ENCODE data around the gene CBL.

GRCh38 chr11:119210050-119210449 is 3.9 kb downstream of the CBL start:
- TF ChIP-seq, protein P1, sequence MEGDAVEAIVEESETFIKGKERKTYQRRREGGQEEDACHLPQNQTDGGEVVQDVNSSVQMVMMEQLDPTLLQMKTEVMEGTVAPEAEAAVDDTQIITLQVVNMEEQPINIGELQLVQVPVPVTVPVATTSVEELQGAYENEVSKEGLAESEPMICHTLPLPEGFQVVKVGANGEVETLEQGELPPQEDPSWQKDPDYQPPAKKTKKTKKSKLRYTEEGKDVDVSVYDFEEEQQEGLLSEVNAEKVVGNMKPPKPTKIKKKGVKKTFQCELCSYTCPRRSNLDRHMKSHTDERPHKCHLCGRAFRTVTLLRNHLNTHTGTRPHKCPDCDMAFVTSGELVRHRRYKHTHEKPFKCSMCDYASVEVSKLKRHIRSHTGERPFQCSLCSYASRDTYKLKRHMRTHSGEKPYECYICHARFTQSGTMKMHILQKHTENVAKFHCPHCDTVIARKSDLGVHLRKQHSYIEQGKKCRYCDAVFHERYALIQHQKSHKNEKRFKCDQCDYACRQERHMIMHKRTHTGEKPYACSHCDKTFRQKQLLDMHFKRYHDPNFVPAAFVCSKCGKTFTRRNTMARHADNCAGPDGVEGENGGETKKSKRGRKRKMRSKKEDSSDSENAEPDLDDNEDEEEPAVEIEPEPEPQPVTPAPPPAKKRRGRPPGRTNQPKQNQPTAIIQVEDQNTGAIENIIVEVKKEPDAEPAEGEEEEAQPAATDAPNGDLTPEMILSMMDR (IDR thresholded peaks at IDR 0.05): no peak
- no peak for TF ChIP-seq ZFX (IDR thresholded peaks at IDR 0.05; ENCODE audit: borderline replicate concordance)
